ENCODE data around the gene SMG5.

- no peak for TF ChIP-seq CTCF (IDR thresholded peaks at IDR 0.05)
- TF ChIP-seq EP300 (IDR thresholded peaks at IDR 0.05) = no peak
- no peak for TF ChIP-seq POLR2A (IDR thresholded peaks at IDR 0.05)
Observed at GRCh38 chr1:156293098-156293434, 10.4 kb upstream of the SMG5 start.

All from ovary (tissue), 3 donors.